ENCODE results near the gene ST6GALNAC6.

The ST6GALNAC6 gene

DNA sequence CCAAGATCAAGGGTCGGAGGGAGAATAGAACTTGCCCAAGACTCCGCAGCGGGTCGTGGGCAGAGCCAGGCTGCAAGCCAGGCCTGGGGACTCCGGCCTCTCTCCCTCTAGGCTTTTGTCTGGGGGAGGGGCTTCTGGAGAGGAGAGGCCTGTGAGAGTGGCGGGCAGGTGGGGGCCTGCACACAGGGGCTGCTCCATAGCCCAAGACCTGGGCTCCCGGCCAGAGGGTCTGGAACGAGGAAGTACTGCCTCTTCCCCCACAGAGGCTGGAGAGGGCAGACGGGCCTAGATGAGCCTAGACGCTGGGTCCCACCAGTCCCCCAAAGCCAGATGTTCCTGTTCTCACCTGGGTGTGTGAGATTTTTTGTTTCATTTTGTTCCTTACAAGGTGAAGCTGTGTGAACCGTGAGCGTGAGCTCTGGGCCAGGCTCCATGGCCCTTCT, 5.2 kb upstream of the ST6GALNAC6 start:
- TF ChIP-seq GATA1 (IDR thresholded peaks at IDR 0.05; ENCODE audit: low read depth, low read length) (no peak), POLR2A (IDR thresholded peaks at IDR 0.05; ENCODE audit: low read length) (no peak)
- DNase-seq = no peak

DNA sequence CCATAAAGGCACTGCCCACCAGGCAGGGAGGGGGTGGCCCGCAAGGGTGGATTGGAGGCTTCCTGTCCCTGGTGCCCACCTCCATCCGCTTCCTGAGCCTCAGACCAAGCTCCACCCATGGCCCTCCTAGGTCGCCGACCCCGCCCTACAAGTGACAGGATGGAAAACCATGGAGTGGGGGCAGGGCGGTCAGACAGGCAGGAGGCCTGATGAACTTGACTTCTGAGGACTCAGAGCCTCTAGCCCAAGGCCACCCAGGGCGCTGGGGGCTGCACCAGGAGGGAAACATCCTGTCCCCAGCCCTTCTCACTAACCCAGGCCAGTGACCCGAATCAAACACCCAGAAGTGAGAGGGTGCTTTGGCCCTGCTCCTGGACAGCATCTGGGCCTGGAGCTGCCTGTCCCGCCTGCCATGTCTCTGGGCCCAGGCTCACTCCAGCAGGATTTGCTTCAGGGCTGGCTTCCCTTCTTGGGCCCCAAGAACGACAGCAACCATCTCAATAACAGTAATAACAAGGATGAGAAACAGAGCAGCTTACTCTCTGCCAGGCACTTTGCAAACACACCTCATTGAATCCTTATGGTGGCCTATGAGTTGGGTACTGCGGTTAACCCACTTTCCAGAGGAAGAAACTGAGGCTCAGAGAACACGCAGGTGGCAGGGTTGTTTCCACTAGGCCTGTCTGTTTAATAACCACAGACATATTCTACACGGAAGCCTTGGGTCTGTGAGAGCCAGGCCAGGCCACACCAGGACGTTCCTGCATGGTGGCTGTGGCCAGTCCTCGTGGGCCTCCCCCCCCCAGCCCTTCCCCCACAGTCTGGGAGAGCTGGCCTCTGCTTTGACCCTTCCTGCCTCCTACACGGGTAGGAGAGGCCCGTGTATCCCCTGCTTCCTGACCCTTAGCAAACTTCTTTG, 4.4 kb upstream of the ST6GALNAC6 start:
- DNase-seq = peak; percentile 83 to 84
- TF ChIP-seq POLR2A (IDR thresholded peaks at IDR 0.05; ENCODE audit: low read length) (peak; percentile 63), GATA1 (IDR thresholded peaks at IDR 0.05; ENCODE audit: low read depth, low read length) (no peak)

DNA sequence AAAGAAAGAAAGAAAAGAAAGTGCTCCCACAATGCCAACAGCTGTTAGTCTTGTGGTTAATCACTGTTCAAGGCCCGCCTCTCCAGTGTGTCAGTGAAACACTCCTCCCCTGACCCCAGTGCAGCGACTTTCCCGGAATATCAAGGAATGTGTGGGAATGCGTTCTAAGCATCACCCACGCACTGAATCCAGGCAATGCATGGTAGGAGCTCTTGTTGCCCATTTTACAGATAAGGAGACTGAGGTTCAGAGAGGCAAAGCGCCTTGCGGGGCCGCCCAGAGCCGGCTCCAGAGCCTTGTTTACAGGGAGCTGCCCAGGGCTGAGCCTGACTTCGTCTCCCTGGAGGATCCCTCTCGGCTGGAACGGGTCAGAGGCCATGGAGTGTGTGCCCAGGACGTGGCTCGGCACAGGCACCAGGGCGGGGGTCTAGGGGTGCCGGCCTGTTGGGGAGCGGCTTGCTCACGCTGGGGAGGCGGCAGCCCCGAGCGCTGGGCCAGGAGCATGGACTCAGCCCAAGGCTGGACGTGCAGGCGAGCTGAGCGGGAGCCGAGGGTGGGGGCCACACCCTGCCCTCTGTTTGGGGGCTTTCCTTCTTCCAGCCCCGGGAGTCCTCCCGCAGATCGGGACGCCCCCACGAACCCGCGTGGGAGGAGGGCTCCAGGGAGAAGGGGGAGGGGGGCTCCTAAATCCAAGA, 823 bp downstream of the ST6GALNAC6 start:
- TF ChIP-seq GATA1 (IDR thresholded peaks at IDR 0.05; ENCODE audit: low read depth, low read length) (no peak), POLR2A (IDR thresholded peaks at IDR 0.05; ENCODE audit: low read length) (no peak)
- DNase-seq = peak; percentile 59 to 65

DNA sequence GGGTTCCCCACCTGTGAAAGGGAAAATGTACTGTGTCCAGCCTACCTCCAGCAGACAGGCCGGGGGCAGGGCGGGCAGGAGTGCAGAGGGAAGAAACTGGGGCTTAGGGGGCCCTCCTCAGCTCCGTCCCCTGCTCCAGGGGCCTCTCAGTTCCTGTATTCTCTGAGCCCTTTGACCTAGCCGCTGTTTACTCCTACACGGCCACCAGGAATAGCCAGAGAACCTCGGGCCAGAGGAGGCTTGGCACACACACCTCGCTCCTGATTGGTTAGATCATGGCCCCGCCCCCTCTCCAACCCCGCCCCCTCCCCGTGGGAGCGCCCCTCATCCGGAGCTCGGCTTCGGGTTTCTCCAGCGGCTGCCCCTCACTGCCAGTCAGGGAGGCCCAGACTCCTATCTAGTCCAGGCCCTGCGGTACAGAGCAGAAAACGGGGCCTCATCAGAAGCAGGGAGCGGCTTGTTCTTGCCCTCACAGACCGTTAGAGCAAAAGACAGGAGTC, 2.2 kb downstream of the ST6GALNAC6 start:
- no peak for TF ChIP-seq GATA1 (IDR thresholded peaks at IDR 0.05; ENCODE audit: low read depth, low read length)
- no peak for TF ChIP-seq POLR2A (IDR thresholded peaks at IDR 0.05; ENCODE audit: low read length)
- peak; percentile 86 to 90 for DNase-seq

DNA sequence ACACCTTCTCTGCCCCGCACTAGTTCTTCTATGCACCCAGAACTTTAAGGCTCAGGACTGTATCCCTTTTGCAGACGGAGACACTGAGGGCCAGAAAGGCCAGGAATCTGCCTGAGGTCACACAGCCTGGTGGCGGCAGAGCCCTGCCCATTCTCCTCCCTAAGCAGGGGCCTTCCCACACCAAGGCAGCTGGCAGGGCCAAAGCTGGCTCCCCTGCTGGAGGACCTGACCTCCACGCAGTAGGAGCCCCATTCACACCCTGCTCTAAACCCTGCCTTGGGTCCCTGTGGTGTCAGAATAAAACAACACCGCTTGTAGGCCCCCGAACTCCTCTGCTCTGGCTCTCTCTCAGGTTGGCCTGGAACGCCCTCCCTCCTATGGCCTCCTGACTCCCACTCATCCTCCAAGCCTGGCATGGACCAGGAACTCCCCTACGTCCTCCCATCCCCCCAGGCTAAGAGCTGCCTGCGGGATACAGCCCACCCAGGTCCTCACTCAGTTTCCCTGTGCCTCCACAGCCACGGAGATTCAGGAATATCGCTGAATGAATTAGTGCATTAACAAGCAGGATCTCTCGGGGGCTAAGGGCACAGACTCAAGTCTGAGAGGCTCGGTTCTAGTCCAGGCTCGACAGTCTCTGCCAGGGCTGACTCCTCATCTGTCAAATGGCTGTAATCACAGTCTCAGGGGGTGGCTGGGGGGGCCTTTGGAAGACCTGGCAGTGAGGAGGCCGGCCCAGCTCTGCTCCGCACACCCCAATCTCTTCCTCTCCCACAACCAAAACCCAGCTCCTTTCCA, 2.8 kb downstream of the ST6GALNAC6 start:
- no peak for DNase-seq
- TF ChIP-seq GATA1 (IDR thresholded peaks at IDR 0.05; ENCODE audit: low read depth, low read length) (no peak), POLR2A (IDR thresholded peaks at IDR 0.05; ENCODE audit: low read length) (no peak)

DNA sequence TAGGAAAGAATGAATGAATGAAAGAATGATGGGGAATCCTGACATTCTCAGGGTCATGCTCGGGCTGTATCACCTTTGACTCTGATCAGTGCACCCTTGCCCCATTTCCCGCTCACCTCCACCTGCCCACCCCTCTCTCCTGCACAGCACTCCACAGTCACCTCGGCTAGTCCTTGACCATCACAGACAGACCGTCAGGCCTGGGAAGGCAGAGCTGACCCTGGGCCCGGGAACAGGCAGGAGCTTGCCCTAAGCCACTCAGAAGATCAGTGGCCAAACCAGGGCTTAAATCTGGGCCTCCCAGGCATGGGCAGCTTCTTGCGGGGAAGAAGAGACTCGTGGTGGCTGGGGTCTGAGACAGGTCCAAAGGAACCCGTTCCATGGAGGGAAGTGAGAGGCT, 3.6 kb downstream of the ST6GALNAC6 start:
- no peak for DNase-seq
- TF ChIP-seq POLR2A (IDR thresholded peaks at IDR 0.05; ENCODE audit: low read length) (no peak), GATA1 (IDR thresholded peaks at IDR 0.05; ENCODE audit: low read depth, low read length) (no peak)

DNA sequence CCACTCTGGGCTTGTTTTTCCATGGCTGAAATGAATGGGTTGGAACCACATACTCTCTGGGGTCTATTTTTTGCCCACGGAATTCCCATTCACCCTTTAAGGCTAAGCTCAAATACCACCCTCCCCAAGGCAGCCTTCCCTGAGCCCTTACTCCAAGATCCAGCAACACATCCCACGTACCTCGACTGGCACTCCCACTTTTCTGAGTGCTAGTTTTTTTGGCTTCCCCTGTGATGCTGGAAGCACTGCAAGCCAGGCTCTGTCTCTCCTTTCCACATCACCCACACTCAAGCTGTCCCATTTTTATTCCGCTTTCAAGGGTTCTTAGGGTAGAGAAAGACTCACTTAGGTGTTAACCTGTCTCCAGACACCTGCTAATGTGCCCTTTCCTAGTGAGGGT, 6.0 kb downstream of the ST6GALNAC6 start:
- DNase-seq = no peak
- no peak for TF ChIP-seq GATA1 (IDR thresholded peaks at IDR 0.05; ENCODE audit: low read depth, low read length)
- no peak for TF ChIP-seq POLR2A (IDR thresholded peaks at IDR 0.05; ENCODE audit: low read length)

DNA sequence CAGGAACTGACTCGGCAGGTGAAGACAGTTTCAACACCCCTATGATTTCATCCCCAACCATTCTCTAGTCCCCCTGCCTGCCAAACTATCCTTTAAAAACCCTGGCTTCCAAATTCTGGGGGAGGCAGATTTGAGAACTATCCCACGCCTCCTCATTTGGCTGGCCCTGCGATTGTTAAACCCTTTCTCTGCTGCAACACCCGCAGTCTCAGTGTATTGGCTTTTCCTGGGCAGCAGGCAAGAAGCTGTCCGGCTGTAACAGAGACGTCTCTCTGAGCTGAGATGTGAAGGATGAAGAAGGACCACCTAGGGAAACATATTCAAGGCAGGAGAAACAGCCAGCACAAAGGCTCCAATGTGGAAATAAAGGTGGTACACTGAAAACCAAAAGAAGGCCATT, 6.6 kb downstream of the ST6GALNAC6 start:
- DNase-seq = no peak
- TF ChIP-seq POLR2A (IDR thresholded peaks at IDR 0.05; ENCODE audit: low read length) (no peak), GATA1 (IDR thresholded peaks at IDR 0.05; ENCODE audit: low read depth, low read length) (no peak)

DNA sequence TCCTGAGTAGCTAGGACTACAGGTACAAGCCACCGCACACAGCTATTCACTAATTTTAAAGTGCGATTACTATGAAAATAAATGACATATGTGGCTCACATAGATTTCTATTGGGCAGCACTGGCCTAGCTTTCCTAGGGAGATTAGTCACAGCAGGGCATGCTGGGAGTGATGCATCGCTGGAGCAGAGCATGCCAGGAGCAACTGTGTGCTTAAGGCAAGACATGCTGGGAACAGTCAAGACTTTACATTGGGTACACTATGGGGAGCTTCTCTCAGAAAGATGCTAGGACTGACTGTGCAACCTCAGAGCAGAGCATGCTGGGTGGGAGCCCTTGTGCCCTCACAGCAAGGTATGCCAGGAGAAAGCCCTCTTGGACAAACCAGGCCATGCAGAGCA, 9.3 kb downstream of the ST6GALNAC6 start:
- no peak for DNase-seq
- TF ChIP-seq GATA1 (IDR thresholded peaks at IDR 0.05; ENCODE audit: low read depth, low read length) (no peak), POLR2A (IDR thresholded peaks at IDR 0.05; ENCODE audit: low read length) (no peak)

DNA sequence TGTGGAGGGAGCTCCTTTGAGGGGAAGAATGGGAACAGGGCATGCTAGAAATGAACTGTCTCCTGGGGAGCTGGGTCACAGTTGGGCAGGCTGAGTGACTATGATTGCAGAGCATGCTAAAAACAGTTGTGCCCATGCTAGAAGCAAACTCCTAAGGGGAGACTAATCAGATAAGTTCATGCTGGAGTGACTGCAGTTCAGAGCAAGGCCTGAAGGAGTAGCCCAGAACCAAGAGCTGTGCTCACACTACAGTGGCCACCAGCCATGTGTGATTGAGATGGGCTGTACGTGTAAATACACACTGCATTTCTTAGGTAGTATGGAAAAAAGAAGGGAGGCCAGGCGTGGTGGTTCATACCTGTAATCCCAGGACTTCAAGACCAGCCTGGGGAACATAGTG, 11.6 kb downstream of the ST6GALNAC6 start:
- peak; percentile 64 to 72 for DNase-seq
- no peak for TF ChIP-seq GATA1 (IDR thresholded peaks at IDR 0.05; ENCODE audit: low read depth, low read length)
- no peak for TF ChIP-seq POLR2A (IDR thresholded peaks at IDR 0.05; ENCODE audit: low read length)

DNA sequence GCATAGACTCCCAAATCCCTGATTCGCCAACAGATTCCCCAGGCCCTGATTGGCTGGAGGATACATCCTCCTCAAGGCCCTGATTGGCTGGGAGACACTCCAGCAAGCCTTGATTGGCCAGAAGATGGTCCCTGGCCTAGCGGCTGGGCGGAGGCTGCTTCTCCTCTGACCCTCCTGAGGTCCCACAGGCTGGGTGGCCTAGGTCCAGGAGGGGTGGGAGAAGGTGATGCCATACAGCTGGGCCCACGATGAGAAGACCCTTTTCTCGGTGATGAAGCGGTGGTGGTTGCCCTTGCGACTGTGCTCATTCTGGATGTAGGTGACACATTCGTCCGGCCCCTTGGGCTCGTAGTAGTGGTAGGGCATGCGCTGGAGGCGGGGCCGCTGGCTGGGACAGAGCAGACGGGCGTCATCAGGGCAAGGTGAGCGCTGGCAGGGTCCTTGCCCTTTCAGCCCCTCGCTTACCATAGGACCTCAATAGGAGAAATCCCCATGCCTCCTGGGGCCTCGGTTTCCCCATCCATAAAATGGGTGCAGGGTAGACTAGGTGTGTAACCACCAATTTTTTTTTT, 12.9 kb downstream of the ST6GALNAC6 start:
- DNase-seq = peak; percentile 45 to 61
- TF ChIP-seq GATA1 (IDR thresholded peaks at IDR 0.05; ENCODE audit: low read depth, low read length) (no peak), POLR2A (IDR thresholded peaks at IDR 0.05; ENCODE audit: low read length) (no peak)

DNA sequence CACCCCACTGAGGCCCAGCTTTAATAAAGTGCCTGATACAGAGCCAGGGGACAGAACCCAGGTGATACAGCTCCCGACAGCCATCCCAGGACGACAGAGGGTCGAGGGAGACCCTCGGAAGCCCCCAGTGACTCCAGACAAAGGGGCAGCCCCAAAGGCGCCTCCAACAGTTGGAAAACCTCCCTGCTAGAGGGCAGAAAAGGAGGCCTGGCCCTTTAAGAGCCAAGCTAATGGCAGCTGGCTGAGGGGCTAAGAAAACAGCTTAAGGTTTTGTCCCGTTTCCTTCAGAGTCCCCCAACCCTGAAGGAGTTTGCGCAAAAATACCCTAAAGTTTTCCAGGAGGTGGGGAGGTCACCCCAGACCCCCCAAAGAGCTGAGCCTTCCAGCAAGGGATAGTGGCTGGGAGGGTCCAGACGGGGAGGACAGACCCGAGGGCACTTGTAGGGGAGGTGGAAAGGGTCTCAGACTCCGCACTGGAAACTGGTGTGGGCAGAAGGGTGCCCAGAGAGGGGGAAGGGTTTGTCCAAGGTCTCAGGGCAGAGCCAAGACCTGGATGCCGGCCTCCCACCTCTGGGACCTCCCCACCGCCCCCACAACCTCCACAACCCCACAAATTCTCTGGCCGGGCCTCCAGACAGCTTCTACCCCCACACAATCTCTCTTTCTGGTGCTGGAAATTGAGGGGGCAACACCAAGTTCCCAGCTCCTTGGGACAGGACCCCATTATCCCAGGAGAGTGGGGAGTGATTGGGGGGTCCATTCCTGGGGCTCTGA, 13.7 kb downstream of the ST6GALNAC6 start:
- TF ChIP-seq POLR2A (IDR thresholded peaks at IDR 0.05; ENCODE audit: low read length) (no peak), GATA1 (IDR thresholded peaks at IDR 0.05; ENCODE audit: low read depth, low read length) (no peak)
- DNase-seq = no peak

Data from erythroblast (primary cell).